AG04450 (cell line): ENCODE measurements around the gene DIAPH3. TPM values are rescaled to one million over a fixed set of nuclear protein-coding genes. Genes with fewer than 3 reads are reported as not detected.

Source experiments
- CTCF ChIA-PET: fragments of 300-600, 350-600 bp; formaldehyde crosslinking; extraction: SDS; loops from one replicate; lab custom pipeline; 2022; ENCODE audit warnings: antibody characterized with exemption, inconsistent platforms; lab: Charles Lee
- POLR2A ChIA-PET: fragments of 350-600 bp; formaldehyde crosslinking; extraction: SDS; loops from one replicate; lab custom pipeline; 2021; ENCODE audit warnings: antibody characterized with exemption, inconsistent platforms; lab: Yijun Ruan, JAX
- DNase-seq: peaks from one replicate; pipeline ENCODE4 v3.0.0-alpha.2; 2011; ENCODE audit warnings: low read depth, low spot score
- H3K27ac ChIP-seq: one replicate; pipeline ENCODE4 v1.5.1; 2012; ENCODE audit warnings: low read depth, low read length, control low read depth
- H3K27me3 ChIP-seq: one replicate; pipeline ENCODE4 v1.6.0; 2012; ENCODE audit warnings: low read length; ENCODE audit not compliant: control insufficient read depth, insufficient read depth
- H3K4me3 ChIP-seq: 2 replicates; pipeline ENCODE4 v1.5.1; 2011; ENCODE audit warnings: mild to moderate bottlenecking, low read depth, low read length, control low read depth
- H3K9me3 ChIP-seq: 2 replicates; pipeline ENCODE4 v1.5.1; 2012; ENCODE audit warnings: low read length; ENCODE audit not compliant: control insufficient read depth, insufficient read depth
- polyA plus RNA-seq: library from polyadenylated mRNA; depleted of rRNA; stranded (reverse); fragments of >200 nt; gene quantifications from 2 replicates; pipeline ENCODE4 v1.2.3, GENCODE V29; 2011
- TF ChIP-seq, protein P1 (sequence below): IDR thresholded peaks from 2 replicates; pipeline ENCODE4 v1.5.1; 2011; ENCODE audit warnings: low read depth, low read length, control low read depth, inconsistent platforms

Gene DIAPH3
- polyA plus RNA-seq, 1 experiment, result 11.7 TPM

DNA sequence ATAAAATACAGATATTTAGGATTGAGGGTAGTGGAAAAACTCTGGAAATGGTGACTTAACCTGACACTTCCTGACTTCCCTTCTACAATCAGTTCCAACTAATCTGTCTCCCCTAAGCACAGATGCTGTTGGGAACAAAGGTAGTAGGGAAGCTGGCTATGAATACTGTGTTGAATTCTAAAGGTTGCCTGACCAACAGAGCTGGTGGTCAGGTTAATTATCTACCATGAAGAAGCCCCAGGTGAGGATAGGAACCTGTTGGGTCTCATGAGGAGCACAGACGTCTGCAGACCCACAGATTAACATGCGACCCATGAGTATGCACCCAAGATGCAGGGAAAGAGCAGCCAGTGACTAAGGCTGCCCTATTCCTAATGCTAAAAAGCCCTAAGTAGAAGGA lies 172.3 kb downstream of the DIAPH3 start:
- ChIA-PET POLR2A (no interaction called here), CTCF (no interaction called here)
- H3K9me3 ChIP-seq, result no peaks in the 10 kb centered on the region
- no peak for DNase-seq
- no peak overlapping the region for H3K4me3 ChIP-seq
- H3K27me3 ChIP-seq, result no peaks in the 10 kb centered on the region
- no peak overlapping the region for H3K27ac ChIP-seq
- TF ChIP-seq, protein P1, sequence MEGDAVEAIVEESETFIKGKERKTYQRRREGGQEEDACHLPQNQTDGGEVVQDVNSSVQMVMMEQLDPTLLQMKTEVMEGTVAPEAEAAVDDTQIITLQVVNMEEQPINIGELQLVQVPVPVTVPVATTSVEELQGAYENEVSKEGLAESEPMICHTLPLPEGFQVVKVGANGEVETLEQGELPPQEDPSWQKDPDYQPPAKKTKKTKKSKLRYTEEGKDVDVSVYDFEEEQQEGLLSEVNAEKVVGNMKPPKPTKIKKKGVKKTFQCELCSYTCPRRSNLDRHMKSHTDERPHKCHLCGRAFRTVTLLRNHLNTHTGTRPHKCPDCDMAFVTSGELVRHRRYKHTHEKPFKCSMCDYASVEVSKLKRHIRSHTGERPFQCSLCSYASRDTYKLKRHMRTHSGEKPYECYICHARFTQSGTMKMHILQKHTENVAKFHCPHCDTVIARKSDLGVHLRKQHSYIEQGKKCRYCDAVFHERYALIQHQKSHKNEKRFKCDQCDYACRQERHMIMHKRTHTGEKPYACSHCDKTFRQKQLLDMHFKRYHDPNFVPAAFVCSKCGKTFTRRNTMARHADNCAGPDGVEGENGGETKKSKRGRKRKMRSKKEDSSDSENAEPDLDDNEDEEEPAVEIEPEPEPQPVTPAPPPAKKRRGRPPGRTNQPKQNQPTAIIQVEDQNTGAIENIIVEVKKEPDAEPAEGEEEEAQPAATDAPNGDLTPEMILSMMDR, result no peak

DNA sequence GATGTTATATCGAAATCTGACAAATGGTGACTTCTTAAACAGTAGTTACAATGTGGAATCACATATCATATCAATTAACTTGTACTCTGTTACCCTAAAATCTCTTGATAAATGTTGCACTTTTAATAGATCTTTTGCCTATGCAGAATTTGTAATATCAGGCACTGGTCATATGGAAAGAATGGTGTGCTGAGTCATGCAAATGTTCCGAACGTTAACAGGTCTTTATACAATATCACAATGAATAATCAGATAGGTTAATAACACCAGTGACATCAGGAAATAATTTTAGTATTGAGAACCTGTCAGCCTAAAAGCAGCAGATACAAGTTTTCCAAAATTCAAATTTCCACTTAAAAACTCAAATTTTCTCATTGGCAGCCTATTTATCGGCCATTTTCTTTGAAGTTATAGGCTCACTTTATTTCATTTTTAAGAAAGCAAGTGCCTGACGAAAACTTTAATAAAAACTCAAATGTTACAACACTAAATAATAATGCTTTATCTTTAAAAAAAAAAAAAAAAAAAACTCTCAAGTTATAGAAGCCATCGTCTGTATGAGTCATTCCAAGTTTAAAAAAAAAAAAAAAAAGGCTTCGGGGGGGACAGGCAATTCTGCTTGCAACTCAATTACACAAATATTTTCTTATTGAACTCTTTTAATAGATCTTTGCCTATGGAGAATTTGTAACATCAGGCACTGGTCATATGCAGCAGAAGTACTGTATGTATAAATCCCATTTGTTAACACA lies 180.9 kb downstream of the DIAPH3 start:
- TF ChIP-seq, protein P1, result no peak
- no peaks in the 10 kb centered on the region for H3K9me3 ChIP-seq
- no peak for DNase-seq
- H3K27me3 ChIP-seq, result no peaks in the 10 kb centered on the region
- CTCF ChIA-PET, result no interaction called here
- POLR2A ChIA-PET, result no interaction called here
- no peak overlapping the region for H3K27ac ChIP-seq
- H3K4me3 ChIP-seq, result no peak overlapping the region

DNA sequence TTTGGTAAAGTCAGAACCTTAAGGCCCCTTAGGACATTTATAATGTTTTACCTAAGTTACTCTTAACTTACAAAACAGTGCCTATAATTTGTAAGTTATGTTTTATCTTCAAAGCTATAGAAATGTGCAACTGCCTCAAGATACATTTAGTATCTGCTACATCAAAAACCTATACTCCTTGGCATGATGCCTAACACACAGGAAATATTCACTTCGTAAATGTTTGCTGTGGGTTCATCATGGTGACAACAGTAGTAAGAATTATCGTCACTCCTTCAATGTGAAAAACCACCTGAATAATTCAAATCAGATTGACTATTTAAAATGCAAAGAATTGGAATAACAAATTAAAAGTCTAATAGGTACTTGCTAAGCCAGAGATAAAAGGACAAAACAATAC lies 184.1 kb downstream of the DIAPH3 start:
- Histone ChIP-seq H3K27ac (no peak overlapping the region), H3K27me3 (no peaks in the 10 kb centered on the region), H3K9me3 (no peaks in the 10 kb centered on the region), H3K4me3 (no peak overlapping the region)
- TF ChIP-seq, protein P1, result no peak
- ChIA-PET CTCF (no interaction called here), POLR2A (no interaction called here)
- no peak for DNase-seq

DNA sequence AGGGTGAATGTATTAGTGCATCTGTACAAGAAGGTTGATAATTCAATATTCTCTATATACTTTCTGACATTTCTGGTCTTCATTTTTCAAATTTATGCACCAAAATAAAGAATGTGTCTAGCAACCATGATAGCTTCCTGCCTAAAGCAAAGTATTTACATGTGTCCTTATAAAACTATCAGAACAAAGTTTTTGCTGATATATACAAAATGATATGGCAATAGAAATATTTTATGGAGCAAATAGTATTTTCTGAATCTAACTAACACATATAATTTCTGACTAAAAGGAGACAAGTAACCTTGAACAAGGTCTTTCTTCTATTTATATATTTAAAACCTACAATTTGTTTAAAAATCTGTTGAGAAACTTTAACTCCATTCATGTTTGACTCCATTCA lies 184.9 kb downstream of the DIAPH3 start:
- ChIA-PET CTCF (no interaction called here), POLR2A (no interaction called here)
- H3K27ac ChIP-seq, result no peak overlapping the region
- TF ChIP-seq, protein P1, result no peak
- no peaks in the 10 kb centered on the region for H3K9me3 ChIP-seq
- no peaks in the 10 kb centered on the region for H3K27me3 ChIP-seq
- DNase-seq, result no peak
- no peak overlapping the region for H3K4me3 ChIP-seq

DNA sequence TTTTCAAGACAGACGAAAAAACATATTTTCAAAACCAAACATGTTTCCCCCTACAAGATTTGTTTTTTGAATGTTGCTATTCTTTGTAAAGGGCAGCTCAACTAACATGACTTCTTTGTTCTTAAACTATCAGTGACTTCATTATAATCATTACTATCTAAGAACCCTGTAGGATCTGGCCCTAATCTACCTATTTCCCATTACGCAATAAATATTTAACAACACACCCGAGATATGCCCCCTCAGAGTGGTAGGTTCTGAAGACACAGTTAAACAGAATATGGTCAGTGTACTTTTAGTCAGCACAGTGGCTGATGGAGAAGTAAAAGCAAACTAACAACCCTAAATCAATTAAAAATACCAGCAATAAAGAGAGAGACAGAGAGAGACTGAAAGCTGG lies 186.9 kb downstream of the DIAPH3 start:
- CTCF ChIA-PET, result no interaction called here
- Histone ChIP-seq H3K4me3 (no peak overlapping the region), H3K27ac (no peak overlapping the region), H3K27me3 (no peaks in the 10 kb centered on the region), H3K9me3 (no peaks in the 10 kb centered on the region)
- no peak for DNase-seq
- TF ChIP-seq, protein P1, result no peak
- POLR2A ChIA-PET, result no interaction called here
